Activated T-helper 1 cell treated with anti-CD3 and anti-CD28 coated beads, Interleukin-12 subunit alpha, Interleukin-12 subunit beta, Interleukin-2, Interleukin-4 antibody, amounts not matched to agents 30 ng/mL and 10 ng/mL and 1 ng/mL, durations not matched to agents 14 hours and 24 hours and 36 hours (primary cell): ENCODE data around the gene ATRNL1. TPM values are rescaled to one million over a fixed set of nuclear protein-coding genes. Genes with fewer than 3 reads are reported as not detected.

Experiments used
- DNase-seq: peaks from one replicate; pipeline ENCODE4 v3.0.0; 2021; ENCODE audit warnings: low spot score
- H3K27ac Mint-ChIP-seq: one replicate; pipeline ENCODE4 v1.8.0; 2021; ENCODE audit warnings: mild to moderate bottlenecking, mixed read lengths
- H3K27me3 Mint-ChIP-seq: one replicate; pipeline ENCODE4 v1.8.0; 2022; ENCODE audit warnings: mild to moderate bottlenecking, moderate library complexity, mixed read lengths; ENCODE audit not compliant: insufficient read depth
- H3K36me3 Mint-ChIP-seq: one replicate; pipeline ENCODE4 v1.8.0; 2021; ENCODE audit warnings: low read depth, mixed read lengths
- H3K4me1 Mint-ChIP-seq: one replicate; pipeline ENCODE4 v1.8.0; 2021; ENCODE audit warnings: low read depth, mixed read lengths
- H3K4me3 Mint-ChIP-seq: one replicate; pipeline ENCODE4 v1.8.0; 2021; ENCODE audit warnings: mild to moderate bottlenecking, moderate library complexity, mixed read lengths
- H3K9me3 Mint-ChIP-seq: one replicate; pipeline ENCODE4 v1.8.0; 2021; ENCODE audit warnings: mixed read lengths
- intact Hi-C: fragments of 100-400 bp; cut with micrococcal nuclease; formaldehyde crosslinking; loops from one replicate; pipeline ENCODE4 v1.15.1; 2024
- total RNA-seq: library from RNA; stranded (reverse); gene quantifications from 2 replicates; pipeline ENCODE4 v1.2.3, GENCODE V29; 2022

Gene ATRNL1
- total RNA-seq, 1 donor from 2014 or later = not detected

- no peak for DNase-seq
- H3K9me3 Mint-ChIP-seq = peaks cover 5% of the 10 kb centered on the region
- no peaks in the 10 kb centered on the region for H3K36me3 Mint-ChIP-seq
- intact Hi-C loops = no loop called here
- H3K27me3 Mint-ChIP-seq = no peaks in the 10 kb centered on the region
- no peak overlapping the region for H3K4me3 Mint-ChIP-seq
- no peaks in the 10 kb centered on the region for H3K4me1 Mint-ChIP-seq
- H3K27ac Mint-ChIP-seq = no peak overlapping the region
Measured at GRCh38 chr10:115939101-115939854, 846.1 kb downstream of the ATRNL1 start.

- Mint-ChIP-seq H3K36me3 (no peaks in the 10 kb centered on the region), H3K4me1 (no peaks in the 10 kb centered on the region), H3K27me3 (no peaks in the 10 kb centered on the region), H3K4me3 (no peak overlapping the region), H3K9me3 (peaks cover 5% of the 10 kb centered on the region), H3K27ac (no peak overlapping the region)
- DNase-seq = no peak
- intact Hi-C loops = no loop called here
Measured at GRCh38 chr10:115941361-115941771, 848.2 kb downstream of the ATRNL1 start.

GRCh38 chr10:115942101-115942500 is 848.9 kb downstream of the ATRNL1 start:
- H3K36me3 Mint-ChIP-seq = no peaks in the 10 kb centered on the region
- DNase-seq = no peak
- H3K4me3 Mint-ChIP-seq = no peak overlapping the region
- no peaks in the 10 kb centered on the region for H3K4me1 Mint-ChIP-seq
- H3K9me3 Mint-ChIP-seq = peaks cover 5% of the 10 kb centered on the region
- intact Hi-C loops = no loop called here
- no peaks in the 10 kb centered on the region for H3K27me3 Mint-ChIP-seq
- H3K27ac Mint-ChIP-seq = no peak overlapping the region

GRCh38 chr10:115944538-115944937 is 851.4 kb downstream of the ATRNL1 start:
- DNase-seq = no peak
- no peaks in the 10 kb centered on the region for H3K36me3 Mint-ChIP-seq
- H3K9me3 Mint-ChIP-seq = peaks cover 5% of the 10 kb centered on the region
- intact Hi-C loops = no loop called here
- no peaks in the 10 kb centered on the region for H3K27me3 Mint-ChIP-seq
- H3K27ac Mint-ChIP-seq = no peak overlapping the region
- H3K4me3 Mint-ChIP-seq = no peak overlapping the region
- H3K4me1 Mint-ChIP-seq = no peaks in the 10 kb centered on the region

GRCh38 chr10:115945701-115946445 is 852.7 kb downstream of the ATRNL1 start:
- intact Hi-C loops = no loop called here
- H3K27me3 Mint-ChIP-seq = no peaks in the 10 kb centered on the region
- H3K4me1 Mint-ChIP-seq = no peaks in the 10 kb centered on the region
- no peak overlapping the region for H3K4me3 Mint-ChIP-seq
- H3K27ac Mint-ChIP-seq = no peak overlapping the region
- no peak for DNase-seq
- H3K36me3 Mint-ChIP-seq = no peaks in the 10 kb centered on the region
- no peaks in the 10 kb centered on the region for H3K9me3 Mint-ChIP-seq

- H3K9me3 Mint-ChIP-seq = no peaks in the 10 kb centered on the region
- H3K36me3 Mint-ChIP-seq = no peaks in the 10 kb centered on the region
- no peaks in the 10 kb centered on the region for H3K27me3 Mint-ChIP-seq
- H3K4me1 Mint-ChIP-seq = no peaks in the 10 kb centered on the region
- no peak overlapping the region for H3K4me3 Mint-ChIP-seq
- no peak for DNase-seq
- intact Hi-C loops = no loop called here
- H3K27ac Mint-ChIP-seq = no peak overlapping the region
Measured at GRCh38 chr10:115947104-115947503, 853.9 kb downstream of the ATRNL1 start.

GRCh38 chr10:115948465-115948864 is 855.3 kb downstream of the ATRNL1 start:
- H3K4me1 Mint-ChIP-seq = no peaks in the 10 kb centered on the region
- intact Hi-C loops = no loop called here
- H3K27ac Mint-ChIP-seq = no peak overlapping the region
- no peak for DNase-seq
- no peak overlapping the region for H3K4me3 Mint-ChIP-seq
- no peaks in the 10 kb centered on the region for H3K9me3 Mint-ChIP-seq
- H3K36me3 Mint-ChIP-seq = no peaks in the 10 kb centered on the region
- H3K27me3 Mint-ChIP-seq = no peaks in the 10 kb centered on the region

- Mint-ChIP-seq H3K4me1 (no peaks in the 10 kb centered on the region), H3K36me3 (no peaks in the 10 kb centered on the region), H3K27me3 (no peaks in the 10 kb centered on the region), H3K27ac (no peak overlapping the region), H3K4me3 (no peak overlapping the region), H3K9me3 (no peaks in the 10 kb centered on the region)
- no peak for DNase-seq
- intact Hi-C loops = no loop called here
Measured at GRCh38 chr10:115949282-115949844, 856.2 kb downstream of the ATRNL1 start.

GRCh38 chr10:115950320-115950719 is 857.2 kb downstream of the ATRNL1 start:
- Mint-ChIP-seq H3K9me3 (no peaks in the 10 kb centered on the region), H3K27me3 (no peaks in the 10 kb centered on the region), H3K4me3 (no peak overlapping the region), H3K4me1 (no peaks in the 10 kb centered on the region), H3K27ac (no peak overlapping the region), H3K36me3 (no peaks in the 10 kb centered on the region)
- intact Hi-C loops = no loop called here
- no peak for DNase-seq

- H3K4me1 Mint-ChIP-seq = no peaks in the 10 kb centered on the region
- H3K27me3 Mint-ChIP-seq = no peaks in the 10 kb centered on the region
- H3K36me3 Mint-ChIP-seq = no peaks in the 10 kb centered on the region
- no peak for DNase-seq
- H3K27ac Mint-ChIP-seq = no peak overlapping the region
- no peaks in the 10 kb centered on the region for H3K9me3 Mint-ChIP-seq
- no peak overlapping the region for H3K4me3 Mint-ChIP-seq
- intact Hi-C loops = no loop called here
Measured at GRCh38 chr10:115951242-115951641, 858.1 kb downstream of the ATRNL1 start.

GRCh38 chr10:115953281-115953680 is 860.1 kb downstream of the ATRNL1 start:
- Mint-ChIP-seq H3K27me3 (no peaks in the 10 kb centered on the region), H3K4me3 (no peak overlapping the region), H3K27ac (no peak overlapping the region), H3K36me3 (no peaks in the 10 kb centered on the region), H3K4me1 (no peaks in the 10 kb centered on the region), H3K9me3 (no peaks in the 10 kb centered on the region)
- no peak for DNase-seq
- intact Hi-C loops = no loop called here

- H3K27ac Mint-ChIP-seq = no peak overlapping the region
- DNase-seq = no peak
- no peaks in the 10 kb centered on the region for H3K27me3 Mint-ChIP-seq
- no peaks in the 10 kb centered on the region for H3K9me3 Mint-ChIP-seq
- H3K36me3 Mint-ChIP-seq = no peaks in the 10 kb centered on the region
- H3K4me1 Mint-ChIP-seq = no peaks in the 10 kb centered on the region
- H3K4me3 Mint-ChIP-seq = no peak overlapping the region
- intact Hi-C loops = no loop called here
Measured at GRCh38 chr10:115953968-115954367, 860.8 kb downstream of the ATRNL1 start.

- Mint-ChIP-seq H3K27ac (no peak overlapping the region), H3K27me3 (no peaks in the 10 kb centered on the region), H3K9me3 (no peaks in the 10 kb centered on the region), H3K4me1 (no peaks in the 10 kb centered on the region), H3K4me3 (no peak overlapping the region), H3K36me3 (no peaks in the 10 kb centered on the region)
- DNase-seq = no peak
- intact Hi-C loops = no loop called here
Measured at GRCh38 chr10:115956225-115957011, 863.3 kb downstream of the ATRNL1 start.
